ENCODE results near the gene RXRA.

GRCh38 chr9:134414900-134415425 is 88.7 kb downstream of the RXRA start:
- no peak for TF ChIP-seq HNF4G (IDR thresholded peaks at IDR 0.05)
- TF ChIP-seq JUND (IDR thresholded peaks at IDR 0.05): no peak
- TF ChIP-seq CTCF (IDR thresholded peaks at IDR 0.05; ENCODE audit: low read depth, low read length, missing input control): no peak
- no peak for TF ChIP-seq ATF3 (IDR thresholded peaks at IDR 0.05)
- no peak for TF ChIP-seq SP1 (IDR thresholded peaks at IDR 0.05)
- no peak for TF ChIP-seq YY1 (IDR thresholded peaks at IDR 0.05)
- TF ChIP-seq RAD21 (IDR thresholded peaks at IDR 0.05): no peak
- TF ChIP-seq REST (IDR thresholded peaks at IDR 0.05): no peak
- TF ChIP-seq NR2F2 (IDR thresholded peaks at IDR 0.05): no peak
